Measurements from ENCODE around the gene FAXC.

DNA sequence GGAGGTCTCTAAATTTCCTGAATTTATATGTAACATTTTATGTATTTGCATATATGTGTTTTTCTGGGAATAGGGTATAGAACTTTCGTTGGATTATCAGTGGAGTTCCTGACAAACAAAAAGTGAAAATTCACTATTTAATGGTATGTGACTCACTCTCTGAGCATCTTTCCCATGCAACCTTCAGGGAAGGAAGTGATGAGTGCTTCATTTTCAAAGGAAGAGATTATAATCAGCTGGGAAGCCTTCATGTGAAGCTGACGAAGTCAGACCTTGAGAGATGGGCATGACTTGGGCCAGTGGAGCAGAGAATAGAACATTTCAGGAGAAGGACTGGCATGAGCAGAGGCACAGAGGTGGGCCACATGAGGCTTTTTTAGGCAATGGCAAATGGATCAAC lies 72.7 kb downstream of the FAXC start:
- TF ChIP-seq FOXM1 (IDR thresholded peaks at IDR 0.05; ENCODE audit: borderline replicate concordance) (no peak), BHLHE40 (IDR thresholded peaks at IDR 0.05; ENCODE audit: borderline replicate concordance) (no peak), FOXA1 (IDR thresholded peaks at IDR 0.05) (no peak), HDGF (IDR thresholded peaks at IDR 0.05; ENCODE audit: borderline replicate concordance) (no peak)
